Measurements from ENCODE around the gene OARD1.

DNA sequence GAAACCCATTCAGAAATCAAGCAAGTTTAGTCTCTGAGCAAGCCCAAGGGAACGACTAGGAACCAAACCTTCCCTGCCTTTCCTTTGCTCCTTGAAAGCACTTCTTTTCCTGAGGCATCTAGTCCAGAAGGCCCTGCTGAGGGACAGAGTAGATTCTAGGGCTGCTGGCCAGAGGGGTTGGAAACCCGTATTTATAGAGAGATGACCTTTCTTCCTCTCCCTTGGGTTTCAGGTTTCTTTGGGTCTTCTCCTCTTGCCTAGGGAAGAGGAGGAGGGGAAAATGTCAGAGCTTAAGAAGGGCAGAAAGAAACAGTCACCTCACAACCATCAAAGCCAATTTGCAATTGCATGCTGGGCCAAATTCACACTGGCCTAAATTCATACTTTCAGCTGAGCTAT lies 13.4 kb downstream of the OARD1 start:
- TF ChIP-seq POLR2A (IDR thresholded peaks at IDR 0.05; ENCODE audit: low read depth, low read length) (no peak), POLR2AphosphoS5 (IDR thresholded peaks at IDR 0.05; ENCODE audit: low read depth, low read length) (no peak)
